ENCODE results near the gene HIVEP3.

HIVEP3 gene

DNA sequence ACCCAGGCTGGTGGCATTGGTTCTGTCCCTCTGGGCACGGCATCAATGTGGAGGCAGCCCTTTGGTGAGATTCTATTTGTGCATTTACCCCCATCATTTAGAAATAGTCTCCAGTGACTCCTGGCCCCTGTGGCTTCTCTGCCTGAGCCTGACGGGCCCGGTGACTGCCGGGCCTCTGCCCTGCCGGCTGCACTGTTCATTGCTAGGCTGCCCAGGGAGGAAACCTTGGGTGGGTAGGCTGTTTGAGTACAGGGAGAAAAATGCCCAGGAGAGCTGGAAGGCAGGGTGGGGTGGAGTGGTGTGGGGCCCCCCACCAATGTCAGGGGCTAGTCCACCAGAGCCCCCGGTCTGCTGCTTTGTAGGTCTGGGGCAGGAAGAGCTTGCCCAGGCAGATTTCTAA is 410.9 kb downstream of the HIVEP3 start:
- TF ChIP-seq, protein P1, sequence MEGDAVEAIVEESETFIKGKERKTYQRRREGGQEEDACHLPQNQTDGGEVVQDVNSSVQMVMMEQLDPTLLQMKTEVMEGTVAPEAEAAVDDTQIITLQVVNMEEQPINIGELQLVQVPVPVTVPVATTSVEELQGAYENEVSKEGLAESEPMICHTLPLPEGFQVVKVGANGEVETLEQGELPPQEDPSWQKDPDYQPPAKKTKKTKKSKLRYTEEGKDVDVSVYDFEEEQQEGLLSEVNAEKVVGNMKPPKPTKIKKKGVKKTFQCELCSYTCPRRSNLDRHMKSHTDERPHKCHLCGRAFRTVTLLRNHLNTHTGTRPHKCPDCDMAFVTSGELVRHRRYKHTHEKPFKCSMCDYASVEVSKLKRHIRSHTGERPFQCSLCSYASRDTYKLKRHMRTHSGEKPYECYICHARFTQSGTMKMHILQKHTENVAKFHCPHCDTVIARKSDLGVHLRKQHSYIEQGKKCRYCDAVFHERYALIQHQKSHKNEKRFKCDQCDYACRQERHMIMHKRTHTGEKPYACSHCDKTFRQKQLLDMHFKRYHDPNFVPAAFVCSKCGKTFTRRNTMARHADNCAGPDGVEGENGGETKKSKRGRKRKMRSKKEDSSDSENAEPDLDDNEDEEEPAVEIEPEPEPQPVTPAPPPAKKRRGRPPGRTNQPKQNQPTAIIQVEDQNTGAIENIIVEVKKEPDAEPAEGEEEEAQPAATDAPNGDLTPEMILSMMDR (IDR thresholded peaks at IDR 0.05) = no peak

DNA sequence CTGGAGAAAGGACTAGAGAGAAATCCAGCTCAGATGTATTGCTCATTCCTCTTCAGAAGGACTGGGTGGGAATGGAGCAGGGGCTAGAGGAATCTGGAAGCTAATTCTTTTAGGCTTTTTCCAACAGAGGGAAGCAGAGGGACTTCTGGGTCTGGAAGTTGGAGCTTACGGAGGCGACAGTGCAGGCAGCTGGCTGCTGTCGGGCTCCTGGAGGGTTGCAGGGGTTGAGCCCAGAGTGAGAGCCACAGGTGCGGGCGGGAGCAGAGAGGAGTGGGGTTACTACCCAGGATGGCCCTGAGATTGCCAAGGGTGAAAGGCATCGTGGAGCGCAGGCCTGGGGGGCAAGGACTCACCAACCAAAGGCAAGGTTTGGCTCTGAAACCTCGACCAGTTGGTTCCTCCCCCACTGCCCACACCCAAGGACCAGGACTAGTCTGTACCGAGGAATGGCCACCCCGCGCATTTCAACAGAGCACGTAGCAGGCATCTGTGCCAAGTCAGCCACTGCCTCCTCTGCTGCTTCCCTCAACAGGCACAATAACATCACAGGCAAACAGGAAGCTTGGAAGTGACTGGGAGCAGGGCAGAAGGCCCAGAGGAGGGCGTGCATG is 411.5 kb downstream of the HIVEP3 start:
- no peak for DNase-seq
- Histone ChIP-seq H3K9me3 (no peaks in the 10 kb centered on the region), H3K4me1 (no peaks in the 10 kb centered on the region), H3K36me3 (peaks cover 0 to 19% (median 0%) of the 10 kb centered on the region in 3 donors), H3K27ac (no peak overlapping the region), H3K4me3 (no peak overlapping the region), H3K27me3 (no peaks in the 10 kb centered on the region)
- TF ChIP-seq, protein P1 (IDR thresholded peaks at IDR 0.05) = no peak
- intact Hi-C loops (cut with DNase I; ENCODE audit: low total_unique reads) = no loop called here

More for the DNA sequence above, 410.9 kb downstream of the HIVEP3 start:
- Histone ChIP-seq H3K9me3 (no peaks in the 10 kb centered on the region), H3K36me3 (peaks cover 0 to 25% (median 0%) of the 10 kb centered on the region in 3 donors), H3K27me3 (no peaks in the 10 kb centered on the region), H3K4me1 (no peaks in the 10 kb centered on the region), H3K27ac (no peak overlapping the region), H3K4me3 (no peak overlapping the region)
- DNase-seq = no peak
- intact Hi-C loops (cut with DNase I; ENCODE audit: low total_unique reads) = no loop called here

DNA sequence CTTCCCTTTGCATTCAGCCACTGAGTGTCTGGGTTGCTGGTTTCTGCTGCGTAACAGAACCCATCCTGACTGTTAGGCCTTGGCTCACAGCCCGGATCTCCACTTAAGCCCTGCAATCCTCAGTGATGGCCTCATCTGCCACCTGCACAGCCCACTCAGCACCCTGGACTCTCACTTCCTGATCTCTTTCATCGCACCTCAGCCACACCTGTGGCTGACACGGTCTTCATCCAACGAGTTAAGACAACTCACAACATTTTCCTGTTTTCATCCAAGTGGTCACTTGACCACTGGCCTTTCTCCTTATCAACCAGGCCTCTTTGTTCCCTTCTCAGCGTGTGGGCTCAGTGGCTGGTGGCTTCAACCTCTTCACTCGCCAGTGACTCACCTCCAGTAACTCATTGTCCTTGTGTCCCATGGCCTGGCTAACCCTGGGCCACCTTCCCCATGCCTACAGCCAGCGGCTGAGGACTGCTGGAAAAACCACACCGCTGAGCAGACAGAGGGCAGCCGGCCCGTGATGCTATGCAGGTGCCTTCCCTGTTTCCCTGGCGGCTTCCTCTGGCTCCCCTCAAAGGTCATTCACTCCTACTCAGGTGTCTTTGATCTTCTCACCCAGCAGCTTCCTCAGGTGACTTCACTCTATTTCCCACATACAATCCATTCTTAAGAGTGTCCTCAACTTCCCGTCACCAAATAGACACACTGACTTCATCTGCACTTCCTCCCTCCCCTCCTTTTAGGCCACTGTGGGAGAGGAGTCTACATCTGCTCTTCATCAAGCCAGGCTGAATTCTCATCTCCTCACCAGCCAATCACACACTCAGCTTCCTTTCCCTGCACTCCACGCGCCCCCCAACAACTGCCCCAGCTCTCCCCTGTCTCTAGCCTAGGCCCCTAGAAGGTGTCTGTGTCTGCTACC is 414.3 kb downstream of the HIVEP3 start:
- Histone ChIP-seq H3K27me3 (no peaks in the 10 kb centered on the region), H3K36me3 (no peaks in the 10 kb centered on the region), H3K27ac (no peak overlapping the region), H3K4me3 (no peak overlapping the region), H3K9me3 (no peaks in the 10 kb centered on the region), H3K4me1 (peaks cover 0 to 23% (median 20%) of the 10 kb centered on the region in 4 donors)
- no peak for DNase-seq
- intact Hi-C loops (cut with DNase I; ENCODE audit: low total_unique reads) = no loop called here
- TF ChIP-seq, protein P1 (IDR thresholded peaks at IDR 0.05) = no peak

DNA sequence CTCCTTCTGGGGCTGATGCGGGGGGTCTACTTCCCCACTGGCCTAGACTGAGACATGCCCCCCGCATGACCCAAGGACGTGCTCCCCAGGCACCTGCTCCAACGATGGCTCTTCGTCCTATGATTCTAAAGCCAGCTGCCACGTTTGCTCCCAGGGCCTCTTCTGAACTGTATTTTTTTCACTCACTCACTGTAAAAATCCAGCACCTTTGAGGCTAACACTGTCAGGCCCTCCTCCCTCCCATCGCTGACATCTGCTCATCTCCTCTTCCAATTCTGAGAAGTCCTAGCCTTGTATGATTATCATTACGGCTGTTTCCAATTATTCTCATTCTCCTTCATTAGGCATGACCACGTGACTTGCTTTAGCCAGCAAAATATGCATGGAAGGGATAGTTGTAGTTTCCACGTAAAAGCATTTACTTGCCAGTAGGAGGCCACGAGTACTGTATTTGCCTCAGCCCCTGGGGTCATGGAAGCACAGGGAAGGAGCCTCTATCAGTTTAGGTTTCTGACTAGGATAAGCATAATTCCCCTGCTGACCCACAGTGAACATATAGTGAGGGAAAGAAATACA is 415.1 kb downstream of the HIVEP3 start:
- intact Hi-C loops (cut with DNase I; ENCODE audit: low total_unique reads) = no loop called here
- Histone ChIP-seq H3K4me3 (no peak overlapping the region), H3K36me3 (no peaks in the 10 kb centered on the region), H3K9me3 (no peaks in the 10 kb centered on the region), H3K4me1 (peaks cover 0 to 31% (median 27%) of the 10 kb centered on the region in 4 donors), H3K27me3 (no peaks in the 10 kb centered on the region), H3K27ac (no peak overlapping the region)
- no peak for DNase-seq
- TF ChIP-seq, protein P1 (IDR thresholded peaks at IDR 0.05) = no peak

DNA sequence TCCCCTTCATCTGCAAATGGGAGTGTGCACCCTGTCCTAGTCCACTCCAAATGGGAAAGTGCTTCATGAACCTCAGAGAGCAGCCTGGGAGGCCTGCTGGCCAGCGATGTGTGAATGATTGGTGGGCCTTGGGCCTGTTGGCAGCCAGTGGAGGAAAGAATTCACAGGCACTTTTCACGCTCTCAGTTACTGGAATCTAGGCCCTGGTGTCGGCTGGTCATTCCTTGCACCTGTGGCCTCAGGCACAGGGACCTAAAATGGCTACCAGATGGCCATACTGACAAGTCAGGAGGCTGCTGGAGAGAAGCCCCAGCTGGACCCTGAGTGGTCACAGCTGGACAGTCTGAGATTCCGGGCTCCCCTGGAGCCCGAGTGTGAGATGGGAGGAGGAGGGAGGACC is 415.8 kb downstream of the HIVEP3 start:
- TF ChIP-seq, protein P1 (IDR thresholded peaks at IDR 0.05) = no peak

More for the DNA sequence above, 415.8 kb downstream of the HIVEP3 start:
- peak overlapping the region in 1 of 2 donors; percentile 18 for H3K27ac ChIP-seq
- no peaks in the 10 kb centered on the region for H3K27me3 ChIP-seq
- no peaks in the 10 kb centered on the region for H3K36me3 ChIP-seq
- no peaks in the 10 kb centered on the region for H3K9me3 ChIP-seq
- intact Hi-C loops (cut with DNase I; ENCODE audit: low total_unique reads) = no loop called here
- DNase-seq = no peak
- H3K4me3 ChIP-seq = no peak overlapping the region
- peaks cover 0 to 38% (median 34%) of the 10 kb centered on the region in 4 donors for H3K4me1 ChIP-seq

All from tibial artery (tissue), 4 donors.